ENCODE measurements around the gene C1R.
A peak's percentile ranks its signal among the peaks of the same experiment; 100 is the strongest.

C1R gene

GRCh38 chr12:7096979-7097378, 4.7 kb upstream of the C1R start:
- TF ChIP-seq ZNF274 (IDR thresholded peaks at IDR 0.05; ENCODE audit: low read depth, low read length) = no peak
- no peak overlapping the region for H3K4me3 ChIP-seq (ENCODE audit: low read length)

- no peak overlapping the region for H3K4me3 ChIP-seq (ENCODE audit: low read length)
- no peak for TF ChIP-seq ZNF274 (IDR thresholded peaks at IDR 0.05; ENCODE audit: low read depth, low read length)
These were observed 4.0 kb upstream of the C1R start for GRCh38 chr12:7096006-7096932.

- TF ChIP-seq ZNF274 (IDR thresholded peaks at IDR 0.05; ENCODE audit: low read depth, low read length) = no peak
These were observed 1.6 kb upstream of the C1R start for GRCh38 chr12:7093892-7094291.

GRCh38 chr12:7093486-7093885, 1.2 kb upstream of the C1R start:
- no peak for TF ChIP-seq ZNF274 (IDR thresholded peaks at IDR 0.05; ENCODE audit: low read depth, low read length)
- no peak overlapping the region for H3K4me3 ChIP-seq (ENCODE audit: low read length)

More at GRCh38 chr12:7093892-7094291, 1.6 kb upstream of the C1R start:
- H3K4me3 ChIP-seq (ENCODE audit: low read length) = no peak overlapping the region

- TF ChIP-seq ZNF274 (IDR thresholded peaks at IDR 0.05; ENCODE audit: low read depth, low read length) = no peak
- H3K4me3 ChIP-seq (ENCODE audit: low read length) = no peak overlapping the region
These were observed 778 bp upstream of the C1R start for GRCh38 chr12:7092986-7093460.

- no peak for TF ChIP-seq ZNF274 (IDR thresholded peaks at IDR 0.05; ENCODE audit: low read depth, low read length)
- H3K4me3 ChIP-seq (ENCODE audit: low read length) = peak overlapping the region; percentile 61; the same call in 1 of the 2 replicates
These were observed 501 bp downstream of the C1R start for GRCh38 chr12:7091660-7092228.

- TF ChIP-seq ZNF274 (IDR thresholded peaks at IDR 0.05; ENCODE audit: low read depth, low read length) = no peak
- no peak overlapping the region for H3K4me3 ChIP-seq (ENCODE audit: low read length)
These were observed 1.1 kb downstream of the C1R start for GRCh38 chr12:7091171-7091570.

- no peak overlapping the region for H3K4me3 ChIP-seq (ENCODE audit: low read length)
- no peak for TF ChIP-seq ZNF274 (IDR thresholded peaks at IDR 0.05; ENCODE audit: low read depth, low read length)
These were observed 1.8 kb downstream of the C1R start for GRCh38 chr12:7090222-7090998.

- no peak overlapping the region for H3K4me3 ChIP-seq (ENCODE audit: low read length)
- no peak for TF ChIP-seq ZNF274 (IDR thresholded peaks at IDR 0.05; ENCODE audit: low read depth, low read length)
These were observed 2.9 kb downstream of the C1R start for GRCh38 chr12:7089196-7089871.

GRCh38 chr12:7083125-7083524, 9.1 kb downstream of the C1R start:
- TF ChIP-seq ZNF274 (IDR thresholded peaks at IDR 0.05; ENCODE audit: low read depth, low read length) = no peak
- no peak overlapping the region for H3K4me3 ChIP-seq (ENCODE audit: low read length)

GRCh38 chr12:7081037-7081436, 11.2 kb downstream of the C1R start:
- H3K4me3 ChIP-seq (ENCODE audit: low read length) = no peak overlapping the region
- TF ChIP-seq ZNF274 (IDR thresholded peaks at IDR 0.05; ENCODE audit: low read depth, low read length) = no peak

GRCh38 chr12:7079826-7080125, 12.5 kb downstream of the C1R start:
- no peak for TF ChIP-seq ZNF274 (IDR thresholded peaks at IDR 0.05; ENCODE audit: low read depth, low read length)
- no peak overlapping the region for H3K4me3 ChIP-seq (ENCODE audit: low read length)

GRCh38 chr12:7078163-7078562, 14.1 kb downstream of the C1R start:
- H3K4me3 ChIP-seq (ENCODE audit: low read length) = no peak overlapping the region

GRCh38 chr12:7076493-7076892, 15.8 kb downstream of the C1R start:
- no peak overlapping the region for H3K4me3 ChIP-seq (ENCODE audit: low read length)
- TF ChIP-seq ZNF274 (IDR thresholded peaks at IDR 0.05; ENCODE audit: low read depth, low read length) = no peak

More at GRCh38 chr12:7078163-7078562, 14.1 kb downstream of the C1R start:
- TF ChIP-seq ZNF274 (IDR thresholded peaks at IDR 0.05; ENCODE audit: low read depth, low read length) = no peak

Data from GM08714 (cell line).